HepG2 (cell line): ENCODE measurements around the gene MEI1. TPM values are rescaled to one million over a fixed set of nuclear protein-coding genes. Genes with fewer than 3 reads are reported as not detected.

Experiments
- CEBPG ChIP-seq: IDR thresholded peaks from 2 replicates; pipeline ENCODE4 v1.6.1; 2016
- CREM ChIP-seq, 2 experiments: sonication (generic) in 1 of 2; formaldehyde crosslinking in 1 of 2; IDR thresholded peaks; 2 replicates each; pipeline versions ENCODE4 v1.4.0 to v1.6.1; 2016 to 2020; ENCODE audit warnings: antibody characterized with exemption in 1 of 2, mild to moderate bottlenecking in 1 of 2, missing genetic modification reagents in 1 of 2
- FOXA3 ChIP-seq: IDR thresholded peaks from 2 replicates; pipeline ENCODE4 v1.6.1; 2016; ENCODE audit warnings: missing genetic modification reagents, missing compliant biosample characterization
- GATAD2A ChIP-seq: IDR thresholded peaks from 2 replicates; pipeline ENCODE4 v1.6.1; 2016
- GFI1 ChIP-seq: sonication (generic); formaldehyde crosslinking; IDR thresholded peaks from 2 replicates; pipeline ENCODE4 v1.5.0; 2020; ENCODE audit warnings: missing genetic modification reagents, mild to moderate bottlenecking, borderline replicate concordance
- HHEX ChIP-seq: IDR thresholded peaks from 2 replicates; pipeline ENCODE4 v1.6.1; 2016; ENCODE audit warnings: control low read depth
- HOXD1 ChIP-seq: sonication (generic); formaldehyde crosslinking; IDR thresholded peaks from 2 replicates; pipeline ENCODE4 v1.5.0; 2020; ENCODE audit warnings: missing genetic modification reagents
- IRF1 ChIP-seq: sonication (generic); formaldehyde crosslinking; IDR thresholded peaks from 2 replicates; pipeline ENCODE4 v1.4.0; 2020; ENCODE audit warnings: low read depth, mild to moderate bottlenecking, missing genetic modification reagents
- MAF1 ChIP-seq: sonication (generic); formaldehyde crosslinking; IDR thresholded peaks from 2 replicates; pipeline ENCODE4 v1.5.0; 2020; ENCODE audit warnings: missing genetic modification reagents, borderline replicate concordance
- NR2C2 ChIP-seq: sonication (generic); formaldehyde crosslinking; IDR thresholded peaks from 2 replicates; pipeline ENCODE4 v1.4.0; 2020; ENCODE audit warnings: missing genetic modification reagents, mild to moderate bottlenecking, moderate library complexity, borderline replicate concordance
- PAF1 ChIP-seq: IDR thresholded peaks from 2 replicates; pipeline ENCODE4 v1.6.1; 2016; ENCODE audit warnings: missing genetic modification reagents, missing compliant biosample characterization
- TARDBP ChIP-seq: sonication (generic); formaldehyde crosslinking; IDR thresholded peaks from 2 replicates; pipeline ENCODE4 v1.8.0; 2022; ENCODE audit warnings: mild to moderate bottlenecking, missing genetic modification reagents
- ZFP62 ChIP-seq: sonication (generic); formaldehyde crosslinking; IDR thresholded peaks from 2 replicates; pipeline ENCODE4 v1.4.0; 2020; ENCODE audit warnings: missing genetic modification reagents
- ZFYVE20 ChIP-seq: sonication (generic); formaldehyde crosslinking; IDR thresholded peaks from 2 replicates; pipeline ENCODE4 v1.8.0; 2023; ENCODE audit warnings: low read depth, mild to moderate bottlenecking, moderate library complexity, missing genetic modification reagents, borderline replicate concordance
- ZNF253 ChIP-seq: sonication (generic); formaldehyde crosslinking; IDR thresholded peaks from 2 replicates; pipeline ENCODE4 v1.8.0; 2022; ENCODE audit warnings: mild to moderate bottlenecking, missing genetic modification reagents, borderline replicate concordance
- ZNF318 ChIP-seq: sonication (generic); formaldehyde crosslinking; IDR thresholded peaks from 2 replicates; pipeline ENCODE4 v1.4.0; 2020; ENCODE audit warnings: mild to moderate bottlenecking, missing genetic modification reagents
- ZNF331 ChIP-seq: sonication (generic); formaldehyde crosslinking; IDR thresholded peaks from 2 replicates; pipeline ENCODE4 v1.4.0; 2020; ENCODE audit warnings: missing genetic modification reagents
- ZNF44 ChIP-seq: sonication (generic); formaldehyde crosslinking; IDR thresholded peaks from 2 replicates; pipeline ENCODE4 v1.5.1; 2020; ENCODE audit warnings: mild to moderate bottlenecking, missing genetic modification reagents
- ZNF597 ChIP-seq: sonication (generic); formaldehyde crosslinking; IDR thresholded peaks from 2 replicates; pipeline ENCODE4 v1.5.0; 2020; ENCODE audit warnings: missing genetic modification reagents
- ZNF619 ChIP-seq: sonication (generic); formaldehyde crosslinking; IDR thresholded peaks from 2 replicates; pipeline ENCODE4 v1.4.0; 2020; ENCODE audit warnings: mild to moderate bottlenecking, missing genetic modification reagents
- ZNF776 ChIP-seq: sonication (generic); formaldehyde crosslinking; IDR thresholded peaks from 2 replicates; pipeline ENCODE4 v1.4.0; 2020; ENCODE audit warnings: mild to moderate bottlenecking, missing genetic modification reagents
- polyA plus RNA-seq, 8 experiments: library from polyadenylated mRNA; depleted of rRNA in 3 of 8; stranded (reverse) in 7 of 8; unstranded in 1 of 8; fragments of >200 nt; fragmentation: Illumina TruSeq in 4 of 8; extraction: Trizol in 4 of 8; gene quantifications; 2 replicates each; pipeline versions ENCODE4 v1.2.1 to v1.2.3, GENCODE V29; 2011 to 2016; ENCODE audit warnings: low read depth in 4 of 8, missing spikeins in 1 of 8, mixed read lengths in 1 of 8; ENCODE audit not compliant: insufficient read depth in 1 of 8
- total RNA-seq, 5 experiments: library from RNA; depleted of rRNA; stranded (reverse); fragments of >200 nt; fragmentation: Illumina TruSeq; extraction: Trizol; gene quantifications; 2 replicates each; pipeline ENCODE4 v1.2.3, GENCODE V29; 2016; ENCODE audit warnings: low read depth in 1 of 5

The MEI1 gene
- total and polyA plus RNA-seq, 2 of the 13 experiments (the other 11 are each of a cell fraction or from before 2014, with no cell fraction given), result 0.75 to 1.9 TPM

- TF ChIP-seq ZNF318 (CRISPR knock-in tag), result 0 out of 2 replicates have a peak, but pooled peaks have one; percentile 59
- TF ChIP-seq CREM (IDR thresholded peaks at IDR 0.05), result peak; percentile 90
- TF ChIP-seq CREM (CRISPR knock-in tag; IDR thresholded peaks at IDR 0.05), result no peak
- TF ChIP-seq GATAD2A (CRISPR knock-in tag), result peak; percentile 93
- TF ChIP-seq ZNF331, result peak; percentile 66
- TF ChIP-seq GFI1, result no peak; the same call in 1 of the 2 replicates
- TF ChIP-seq PAF1 (CRISPR knock-in tag), result no peak; the same call in 1 of the 2 replicates
- TF ChIP-seq ZNF776 (CRISPR knock-in tag), result no peak
- no peak for TF ChIP-seq HHEX (CRISPR knock-in tag)
- peak; percentile 91 for TF ChIP-seq CEBPG (CRISPR knock-in tag)
- peak; percentile 44; the same call in 1 of the 2 replicates for TF ChIP-seq ZNF44 (CRISPR knock-in tag)
- TF ChIP-seq ZFYVE20 (CRISPR knock-in tag), result no peak
- 0 out of 2 replicates have a peak, but pooled peaks have one; percentile 40 for TF ChIP-seq HOXD1 (CRISPR knock-in tag)
- TF ChIP-seq NR2C2 (CRISPR knock-in tag), result peak; percentile 72; the same call in 1 of the 2 replicates
- no peak for TF ChIP-seq MAF1 (CRISPR knock-in tag)
- peak; percentile 43 for TF ChIP-seq FOXA3 (CRISPR knock-in tag)
- no peak for TF ChIP-seq ZNF619 (CRISPR knock-in tag)
- peak; percentile 93 for TF ChIP-seq TARDBP
- TF ChIP-seq ZNF253, result no peak
- no peak for TF ChIP-seq ZNF597 (CRISPR knock-in tag)
- TF ChIP-seq ZFP62, result no peak
- no peak for TF ChIP-seq IRF1 (CRISPR knock-in tag)
Measured at GRCh38 chr22:41832553-41833368, 133.5 kb downstream of the MEI1 start, which contains the start of gene SREBF2 (continued).
